ENCODE measurements around the gene OR3A3.

GRCh38 chr17:3438368-3438767 lies 27.2 kb downstream of the OR3A3 start:
- TF ChIP-seq PATZ1 (CRISPR knock-in tag; IDR thresholded peaks at IDR 0.05; ENCODE audit: borderline replicate concordance) (no peak), CREB5 (CRISPR knock-in tag; IDR thresholded peaks at IDR 0.05; ENCODE audit: low read depth) (no peak), CSDC2 (CRISPR knock-in tag; IDR thresholded peaks at IDR 0.05) (no peak), PPARA (CRISPR knock-in tag; IDR thresholded peaks at IDR 0.05; ENCODE audit: borderline replicate concordance) (no peak), ZNF8 (CRISPR knock-in tag; IDR thresholded peaks at IDR 0.05) (no peak), ZFP3 (CRISPR knock-in tag; IDR thresholded peaks at IDR 0.05) (no peak), GLIS3 (CRISPR knock-in tag; IDR thresholded peaks at IDR 0.05) (no peak), TCF4 (CRISPR knock-in tag; IDR thresholded peaks at IDR 0.05; ENCODE audit: borderline replicate concordance) (no peak), CSRNP3 (CRISPR knock-in tag; IDR thresholded peaks at IDR 0.05) (no peak), TOX (CRISPR knock-in tag; IDR thresholded peaks at IDR 0.05; ENCODE audit: borderline replicate concordance) (no peak), OSR1 (CRISPR knock-in tag; IDR thresholded peaks at IDR 0.05) (no peak), BACH2 (CRISPR knock-in tag; IDR thresholded peaks at IDR 0.05; ENCODE audit: borderline replicate concordance) (no peak), ZFP30 (CRISPR knock-in tag; IDR thresholded peaks at IDR 0.05) (no peak)
